GM12892 (cell line): Measurements from ENCODE around the gene SCFD2.

ENCODE experiments used
- POLR2A ChIP-seq: IDR thresholded peaks from 2 replicates; pipeline ENCODE4 v1.6.1; 2011; ENCODE audit warnings: low read depth, low read length, control low read depth
- POLR2AphosphoS5 ChIP-seq: IDR thresholded peaks from 2 replicates; pipeline ENCODE4 v1.6.1; 2011; ENCODE audit warnings: low read depth, low read length, control low read depth

- TF ChIP-seq POLR2AphosphoS5 (no peak), POLR2A (no peak)
These were observed 289.4 kb downstream of the SCFD2 start for GRCh38 chr4:53076374-53076958.
